ENCODE results near the gene MYEOV. TPM values are rescaled to one million over a fixed set of nuclear protein-coding genes. Genes with fewer than 3 reads are reported as not detected.

The MYEOV gene
- polyA plus RNA-seq, 1 experiment = 1.6 TPM

- ChIA-PET CTCF (interaction anchor here (1.3 kb wide), 1 partner anchor 348 kb away, joined by 5 read pairs; no protein-coding TSS in a partner anchor), POLR2A (no interaction called here)
- no peak for DNase-seq (ENCODE audit: low read depth, low spot score)
- TF ChIP-seq CTCF (IDR thresholded peaks at IDR 0.05; ENCODE audit: low read depth, low read length) = no peak
- no peak overlapping the region for H3K4me3 ChIP-seq (ENCODE audit: low read depth, low read length)
- no peak overlapping the region for H3K27ac ChIP-seq (ENCODE audit: low read depth, low read length)
- H3K9me3 ChIP-seq (ENCODE audit: control insufficient read depth, insufficient read depth, low read length) = peaks cover 7% of the 10 kb centered on the region; the same call in 1 of the 2 replicates
- H3K27me3 ChIP-seq (ENCODE audit: control insufficient read depth, insufficient read depth, low read length) = no peaks in the 10 kb centered on the region
Observed at GRCh38 chr11:69295079-69295994, 1.4 kb downstream of the MYEOV start.

GRCh38 chr11:69295995-69296889, 2.3 kb downstream of the MYEOV start:
- CTCF ChIA-PET = interaction anchor here (1.2 to 1.3 kb wide), 2 partner anchors 165 to 347 kb away, joined by 4 to 5 read pairs; no protein-coding TSS in a partner anchor
- POLR2A ChIA-PET = interaction anchor here (0.7 to 2.6 kb wide), 13 partner anchors 8 to 421 kb away, joined by 3 to 9 read pairs (median 4); no protein-coding TSS in a partner anchor

GRCh38 chr11:69296890-69297786, 3.2 kb downstream of the MYEOV start:
- H3K9me3 ChIP-seq (ENCODE audit: control insufficient read depth, insufficient read depth, low read length) = peaks cover 7% of the 10 kb centered on the region; the same call in 1 of the 2 replicates
- 0 out of 2 replicates have a peak overlapping the region, but pooled peaks have one; percentile 22 for H3K4me3 ChIP-seq (ENCODE audit: low read depth, low read length)
- DNase-seq (ENCODE audit: low read depth, low spot score) = peak; percentile 96
- peak overlapping the region; percentile 96 for H3K27ac ChIP-seq (ENCODE audit: low read depth, low read length)
- ChIA-PET CTCF (interaction anchor here (1.2 to 1.3 kb wide), 2 partner anchors 166 to 346 kb away, joined by 4 to 5 read pairs; no protein-coding TSS in a partner anchor), POLR2A (interaction anchor here (0.6 to 2.6 kb wide), 20 partner anchors 9 to 422 kb away, joined by 3 to 9 read pairs (median 4); no protein-coding TSS in a partner anchor)
- no peaks in the 10 kb centered on the region for H3K27me3 ChIP-seq (ENCODE audit: control insufficient read depth, insufficient read depth, low read length)
- no peak for TF ChIP-seq CTCF (IDR thresholded peaks at IDR 0.05; ENCODE audit: low read depth, low read length)

More at GRCh38 chr11:69295995-69296889, 2.3 kb downstream of the MYEOV start:
- Histone ChIP-seq H3K27ac (ENCODE audit: low read depth, low read length) (peak overlapping the region; percentile 96), H3K27me3 (ENCODE audit: control insufficient read depth, insufficient read depth, low read length) (no peaks in the 10 kb centered on the region), H3K9me3 (ENCODE audit: control insufficient read depth, insufficient read depth, low read length) (peaks cover 7% of the 10 kb centered on the region; the same call in 1 of the 2 replicates), H3K4me3 (ENCODE audit: low read depth, low read length) (no peak overlapping the region)
- peak; percentile 36 for DNase-seq (ENCODE audit: low read depth, low spot score)
- no peak for TF ChIP-seq CTCF (IDR thresholded peaks at IDR 0.05; ENCODE audit: low read depth, low read length)

GRCh38 chr11:69297787-69298266, 3.9 kb downstream of the MYEOV start:
- TF ChIP-seq CTCF (IDR thresholded peaks at IDR 0.05; ENCODE audit: low read depth, low read length) = no peak
- ChIA-PET CTCF (no interaction called here), POLR2A (interaction anchor here (0.8 to 2.6 kb wide), 12 partner anchors 24 to 377 kb away, joined by 3 to 9 read pairs (median 4); no protein-coding TSS in a partner anchor)
- Histone ChIP-seq H3K4me3 (ENCODE audit: low read depth, low read length) (no peak overlapping the region; the same call in 1 of the 2 replicates), H3K9me3 (ENCODE audit: control insufficient read depth, insufficient read depth, low read length) (peaks cover 7% of the 10 kb centered on the region; the same call in 1 of the 2 replicates), H3K27me3 (ENCODE audit: control insufficient read depth, insufficient read depth, low read length) (no peaks in the 10 kb centered on the region), H3K27ac (ENCODE audit: low read depth, low read length) (peak overlapping the region; percentile 96)
- no peak for DNase-seq (ENCODE audit: low read depth, low spot score)
